Activated naive CD4-positive, alpha-beta T cell treated with anti-CD3 and anti-CD28 coated beads, Interleukin-2, amount 10 ng/mL, durations not matched to agents 5 hours and 36 hours (primary cell): ENCODE measurements around the gene ZNF891. TPM values are rescaled to one million over a fixed set of nuclear protein-coding genes. Genes with fewer than 3 reads are reported as not detected.

Source experiments
- total RNA-seq, 2 experiments: library from RNA; stranded (reverse); gene quantifications; one replicate each; pipeline ENCODE4 v1.2.3, GENCODE V29; 2021

Gene ZNF891
- total RNA-seq = 1 to 10 TPM; 3.0 to 3.4 TPM

DNA sequence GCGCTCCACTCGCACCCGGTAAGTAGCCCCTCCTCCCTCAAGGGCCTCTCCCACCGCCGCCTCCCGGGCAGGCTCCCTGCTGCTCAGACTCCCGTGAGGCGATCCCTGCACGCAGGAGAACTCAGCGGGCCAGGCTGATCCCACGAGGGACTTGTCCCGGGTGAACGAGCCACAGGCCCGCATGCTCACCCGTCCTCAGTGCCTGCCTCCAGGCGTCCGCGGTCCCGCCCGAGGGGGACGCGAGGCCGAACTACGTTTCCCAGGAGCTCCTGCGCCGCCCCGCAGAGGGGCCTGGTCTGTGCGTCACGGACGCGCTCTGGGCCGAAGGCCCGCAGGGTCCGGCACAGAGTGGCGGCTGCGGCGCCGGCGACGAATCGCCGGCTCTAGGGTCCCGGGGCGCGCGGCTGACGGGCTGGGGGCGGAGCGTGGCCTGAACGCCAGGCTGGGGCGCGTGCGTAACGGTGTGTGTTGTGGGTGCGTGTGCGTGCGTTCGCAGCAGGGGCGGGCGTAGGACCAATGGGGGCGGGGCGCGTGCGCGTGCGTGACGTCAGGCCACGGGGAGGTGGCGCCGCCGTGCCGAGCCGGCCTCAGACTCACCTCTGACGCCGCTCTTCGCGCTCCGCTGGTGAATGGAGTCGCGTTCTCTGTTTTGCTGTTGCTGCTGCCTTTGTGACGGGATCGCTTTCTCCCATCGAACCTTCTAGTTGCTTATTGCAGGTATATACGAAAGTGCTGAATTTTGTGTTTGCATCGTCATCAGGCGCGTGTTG, at the start of gene ZNF891, which contains the start of gene ZNF10:
ZNF891 (minus strand) TSS at position 237 of the 770 bp plus-strand sequence. CDS start 8,356 bp downstream, outside the sequence.
ZNF10 (plus strand) TSS at position 590 of the 770 bp plus-strand sequence. CDS start 13,866 bp downstream, outside the sequence.

DNA sequence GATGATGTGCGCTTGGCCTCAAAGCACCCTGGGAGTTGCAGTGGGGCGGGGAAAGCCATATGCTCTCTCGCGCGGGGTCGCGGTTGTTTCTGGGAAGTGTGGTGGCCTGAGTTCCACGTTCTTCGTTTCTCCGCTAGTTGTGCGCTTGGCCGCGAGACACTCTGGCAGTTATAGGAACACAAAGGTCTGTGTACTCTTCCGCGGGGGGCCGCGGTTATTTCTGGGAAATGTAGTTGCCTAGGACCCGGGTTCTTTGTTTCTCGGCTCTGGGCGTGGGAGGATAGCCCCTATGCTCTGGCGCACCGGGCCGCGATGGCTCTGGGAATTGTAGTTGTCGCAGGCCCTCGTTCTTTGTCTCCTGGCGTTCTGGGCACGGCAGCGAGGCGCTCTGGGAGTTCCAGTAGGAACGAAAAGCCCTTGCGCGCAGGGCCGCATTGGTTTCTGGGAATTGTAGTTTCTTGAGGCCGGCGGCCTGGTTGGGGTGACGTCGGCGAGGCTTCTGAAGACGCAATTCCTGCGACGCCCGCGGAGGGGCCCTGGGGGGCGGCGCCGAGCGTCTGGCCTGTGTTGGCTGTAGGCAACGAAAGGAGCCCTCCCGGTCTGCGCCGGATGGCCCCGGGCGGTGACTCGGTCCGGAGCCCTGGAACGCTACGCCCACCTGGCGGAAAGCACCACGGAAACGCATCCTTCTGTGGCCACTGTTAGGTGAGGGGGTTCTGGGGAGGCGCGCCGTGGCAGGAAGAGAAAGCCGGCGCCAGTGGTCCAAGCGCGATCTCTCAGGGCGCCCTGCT, 49.5 kb downstream of the ZNF891 start, which contains the start of gene ZNF140:
ZNF140 (plus strand) TSS at position 556 of the 791 bp plus-strand sequence. CDS start 398 bp downstream, outside the sequence.

Other genes starting within 250 kb of the ZNF891 start
- 10 to 100 TPM; 88.5 to 93.7 TPM for gene CHFR, start 242.7 kb downstream of the ZNF891 start, total RNA-seq
- gene ZNF605, start 174.0 kb downstream of the ZNF891 start, total RNA-seq = 10 to 100 TPM; 11.3 to 11.7 TPM
- 10 to 100 TPM; 20.3 to 21.8 TPM for gene ZNF26, start 143.9 kb downstream of the ZNF891 start, total RNA-seq
- 10 to 100 TPM; 25.8 TPM for gene ZNF84, start 92.8 kb downstream of the ZNF891 start, total RNA-seq
- gene ZNF140, start 49.4 kb downstream of the ZNF891 start, total RNA-seq = 10 to 100 TPM; 16.3 to 19.5 TPM
- 1 to 10 TPM; 9.2 TPM for gene ZNF10, start 353 bp upstream of the ZNF891 start, total RNA-seq
- gene ZNF268, start 51.2 kb upstream of the ZNF891 start, total RNA-seq = 10 to 100 TPM; 19.6 to 20.8 TPM
- not detected for gene ANHX, start 105.6 kb upstream of the ZNF891 start, total RNA-seq